ENCODE data around the gene PARP11.
"Not testable (repeated sequence)": the region's sequence is repeated elsewhere in the genome, so short reads cannot be mapped to it uniquely, and the experiment has no call there.

Gene PARP11

DNA sequence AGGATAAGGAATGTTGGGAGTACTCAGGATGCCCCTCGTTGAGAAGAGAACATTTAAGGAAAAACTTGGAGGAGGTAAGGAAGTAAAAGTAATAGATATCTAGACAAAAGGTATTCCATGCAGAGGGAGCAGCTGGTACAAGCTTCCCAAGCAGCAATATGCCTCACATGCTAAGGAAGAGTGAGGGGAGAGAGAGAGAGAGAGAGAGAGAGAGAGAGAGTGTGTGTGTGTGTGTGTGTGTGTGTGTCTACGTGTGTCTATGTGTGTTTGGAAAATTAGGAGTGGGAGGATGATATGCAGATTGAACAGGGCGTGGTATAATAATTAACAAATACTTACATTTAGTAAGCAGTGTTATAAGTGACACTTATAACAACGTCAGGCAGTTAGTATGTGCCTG, 9.2 kb upstream of the PARP11 start:
- no peak for DNase-seq

DNA sequence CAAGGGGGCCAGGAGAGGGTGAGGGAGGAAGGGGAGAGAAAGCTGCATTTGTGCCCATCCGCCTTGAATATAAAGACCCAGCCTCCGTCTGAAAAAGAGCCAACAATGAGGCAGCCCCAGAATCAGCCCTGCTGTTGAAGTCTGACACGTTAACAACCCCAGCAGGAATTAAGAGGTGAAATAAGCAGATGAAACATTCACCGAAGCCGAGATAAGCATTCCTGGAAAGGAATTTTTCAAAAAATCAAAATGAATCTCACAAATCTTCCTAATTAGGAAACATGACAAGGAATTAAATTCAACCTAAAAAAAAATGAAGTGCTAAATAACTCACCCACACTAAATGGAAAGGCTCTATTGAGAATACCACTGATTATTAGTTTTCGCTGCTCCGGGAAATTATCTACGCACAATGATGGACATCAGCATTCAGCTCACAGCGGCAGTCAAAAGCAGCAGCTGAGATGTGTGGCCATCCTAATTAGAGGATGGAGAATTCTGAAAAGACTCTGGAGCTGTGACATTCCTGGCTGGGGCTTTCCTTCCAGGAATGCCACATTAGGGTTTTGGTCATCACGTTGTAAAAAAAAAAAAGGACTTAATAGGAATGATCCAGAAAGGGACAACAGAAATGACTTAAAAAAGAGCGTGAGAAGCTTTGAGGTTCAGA, 8.2 kb upstream of the PARP11 start:
- no peak for DNase-seq

DNA sequence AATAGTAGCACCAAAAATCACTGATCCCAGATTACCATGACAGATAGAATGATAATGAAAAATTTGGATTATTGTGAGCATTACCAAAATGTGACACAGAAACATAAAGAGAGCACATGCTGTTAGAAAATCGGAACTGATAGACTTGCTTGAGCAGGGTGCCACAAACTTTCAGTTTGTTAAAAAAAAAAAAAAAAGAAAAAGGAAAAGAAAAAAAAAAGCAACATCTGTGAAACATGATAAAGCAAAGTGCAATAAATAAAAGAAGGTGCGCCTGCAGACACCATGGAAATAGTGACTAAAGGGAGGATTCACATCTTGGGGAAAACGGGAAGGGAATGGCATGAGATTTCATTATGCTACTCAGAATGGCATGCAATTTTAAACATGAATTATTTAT, 6.6 kb upstream of the PARP11 start:
- no peak for DNase-seq

DNA sequence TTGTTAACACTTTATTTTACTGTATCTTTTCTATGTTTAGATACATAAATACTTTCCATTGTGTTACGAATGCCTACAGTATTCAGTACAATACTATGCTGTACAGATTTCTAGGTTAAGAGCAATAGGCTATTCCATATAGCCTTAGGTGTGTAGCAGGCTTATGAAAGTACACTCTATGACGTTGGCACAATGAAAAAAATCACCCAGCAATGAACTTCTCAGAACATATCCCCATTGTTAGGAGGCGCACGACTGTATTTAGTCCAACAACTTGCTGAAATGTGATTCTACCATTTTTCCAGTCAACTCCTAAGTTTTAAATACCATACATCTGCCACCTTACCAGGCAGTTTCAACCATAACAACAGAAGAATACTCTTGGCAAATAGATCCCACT, 1.8 kb downstream of the PARP11 start:
- DNase-seq, result no peak

DNA sequence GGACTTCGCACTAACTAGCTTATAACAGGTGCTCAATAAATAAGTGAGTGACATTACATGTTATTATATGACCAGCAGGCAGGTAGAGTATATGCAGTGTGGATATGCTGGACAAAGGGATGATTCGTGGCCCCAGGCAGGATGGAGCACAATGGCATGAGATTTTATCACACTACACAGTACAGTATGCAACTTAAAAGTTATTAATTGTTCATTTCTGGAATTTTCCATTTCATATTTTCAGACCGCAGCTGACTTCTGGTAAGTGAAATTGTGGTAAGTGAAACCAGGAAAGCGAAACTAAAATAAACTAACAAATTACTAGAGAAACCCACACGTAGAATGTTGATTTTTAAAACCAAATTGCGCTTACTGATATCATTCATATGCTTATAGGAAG, 3.3 kb downstream of the PARP11 start:
- DNase-seq, result peak; percentile 66

DNA sequence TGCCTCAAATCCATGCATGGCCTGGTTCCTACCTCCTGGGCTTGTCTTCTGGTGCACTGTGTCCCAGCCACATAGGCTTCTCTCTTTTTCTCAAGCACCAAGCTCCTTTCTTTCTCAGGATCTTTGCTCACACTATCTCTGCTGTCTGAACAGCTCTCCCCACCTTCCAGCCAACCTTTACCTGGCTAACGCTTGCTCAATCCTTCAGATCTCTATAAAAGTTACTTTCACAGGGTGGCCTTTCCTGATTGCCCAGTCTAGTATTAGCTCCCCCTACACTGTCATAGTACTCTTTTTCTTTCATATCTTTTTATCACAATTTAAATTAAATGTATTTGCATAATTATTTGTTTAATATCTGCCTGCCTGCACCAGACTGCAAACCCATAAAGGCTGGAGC, 3.8 kb downstream of the PARP11 start:
- no peak for DNase-seq

DNA sequence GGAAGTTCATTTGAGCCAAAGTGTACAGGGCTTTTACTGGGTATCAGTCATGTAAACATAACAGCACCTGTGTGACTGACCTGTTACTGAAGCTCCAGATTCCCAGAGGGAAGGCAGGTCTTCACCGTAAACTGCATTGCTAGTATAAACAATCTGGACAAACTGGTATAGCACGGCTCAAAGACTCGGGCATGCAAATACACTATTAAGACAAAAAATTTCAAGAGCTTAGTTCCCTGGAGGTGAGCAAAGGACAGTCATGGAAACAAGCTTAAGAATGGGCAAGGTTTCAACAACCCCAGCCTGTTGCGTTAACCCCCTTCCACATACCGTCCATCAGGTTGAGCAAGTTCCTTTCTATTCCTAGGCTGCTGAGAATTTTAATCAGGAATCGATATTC, 9.4 kb downstream of the PARP11 start:
- no peak for DNase-seq

DNA sequence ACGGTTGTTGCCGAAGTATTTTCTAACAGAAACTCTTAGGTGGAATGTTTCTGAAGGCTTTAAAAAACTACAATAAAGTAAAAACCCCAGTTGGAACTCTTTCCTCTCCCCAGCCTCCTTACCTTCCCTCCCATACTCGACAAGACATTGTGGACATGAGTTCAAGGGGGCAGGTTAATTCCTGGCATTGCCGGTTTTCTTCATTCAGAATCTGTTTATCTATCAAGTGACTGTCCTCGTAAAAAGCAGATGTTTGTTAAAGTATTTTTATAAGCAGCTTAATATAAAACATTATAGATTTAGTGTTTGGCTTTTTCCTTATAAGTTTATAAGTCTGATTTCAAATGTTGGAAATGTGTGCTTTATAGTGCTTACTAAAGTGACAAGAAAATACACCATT, 30.7 kb downstream of the PARP11 start:
- no peak for DNase-seq

DNA sequence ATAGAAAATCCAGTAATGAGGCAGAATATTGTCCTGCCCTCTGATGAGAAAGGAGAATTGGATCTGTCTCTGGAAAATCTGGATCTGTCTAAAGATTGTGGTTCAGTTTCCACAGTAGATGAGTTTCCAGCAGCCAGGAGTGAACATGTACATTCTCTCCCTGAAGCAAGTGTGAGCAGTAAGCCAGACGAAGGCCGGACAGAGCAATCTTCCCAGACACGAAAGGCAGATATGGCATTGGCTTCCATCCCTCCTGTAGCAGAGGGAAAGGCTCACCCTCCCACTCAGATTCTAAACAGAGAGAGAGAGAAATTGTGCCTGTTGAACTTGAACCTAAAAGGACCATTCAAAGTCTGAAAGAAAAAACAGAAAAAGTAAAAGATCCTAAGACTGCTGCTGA, 31.4 kb downstream of the PARP11 start:
- no peak for DNase-seq

DNA sequence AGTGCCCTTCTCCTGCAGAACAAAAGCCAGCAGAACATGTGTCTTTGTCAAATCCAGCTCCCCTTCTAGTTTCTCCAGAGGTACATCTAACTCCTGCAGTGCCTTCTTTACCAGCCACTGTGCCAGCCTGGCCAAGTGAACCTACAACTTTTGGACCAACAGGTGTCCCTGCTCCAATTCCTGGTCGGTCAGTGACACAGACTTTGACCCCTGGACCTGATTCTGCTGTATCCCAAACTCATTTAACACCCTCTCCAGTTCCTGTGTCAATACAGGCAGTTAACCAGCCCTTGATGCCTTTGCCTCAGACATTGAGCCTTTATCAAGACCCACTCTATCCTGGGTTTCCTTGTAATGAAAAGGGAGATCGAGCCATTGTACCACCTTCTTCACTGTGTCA, 32.4 kb downstream of the PARP11 start:
- not testable (repeated sequence) for DNase-seq

DNA sequence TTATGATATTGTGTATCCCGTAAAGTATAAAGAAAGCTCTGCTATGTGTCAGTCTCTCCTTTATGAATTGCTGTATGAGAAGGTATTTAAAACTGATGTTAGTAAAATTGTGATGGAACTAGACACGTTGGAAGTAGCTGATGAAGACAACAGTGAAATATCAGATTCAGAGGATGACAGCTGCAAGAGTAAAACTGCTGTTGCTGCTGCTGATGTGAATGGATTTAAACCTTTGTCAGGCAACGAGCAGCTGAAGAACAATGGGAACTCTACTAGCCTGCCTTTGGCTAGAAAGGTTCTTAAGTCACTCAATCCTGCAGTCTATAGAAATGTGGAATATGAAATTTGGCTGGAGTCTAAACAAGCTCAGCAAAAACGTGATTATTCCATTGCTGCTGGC, 33.5 kb downstream of the PARP11 start:
- DNase-seq, result not testable (repeated sequence)

DNA sequence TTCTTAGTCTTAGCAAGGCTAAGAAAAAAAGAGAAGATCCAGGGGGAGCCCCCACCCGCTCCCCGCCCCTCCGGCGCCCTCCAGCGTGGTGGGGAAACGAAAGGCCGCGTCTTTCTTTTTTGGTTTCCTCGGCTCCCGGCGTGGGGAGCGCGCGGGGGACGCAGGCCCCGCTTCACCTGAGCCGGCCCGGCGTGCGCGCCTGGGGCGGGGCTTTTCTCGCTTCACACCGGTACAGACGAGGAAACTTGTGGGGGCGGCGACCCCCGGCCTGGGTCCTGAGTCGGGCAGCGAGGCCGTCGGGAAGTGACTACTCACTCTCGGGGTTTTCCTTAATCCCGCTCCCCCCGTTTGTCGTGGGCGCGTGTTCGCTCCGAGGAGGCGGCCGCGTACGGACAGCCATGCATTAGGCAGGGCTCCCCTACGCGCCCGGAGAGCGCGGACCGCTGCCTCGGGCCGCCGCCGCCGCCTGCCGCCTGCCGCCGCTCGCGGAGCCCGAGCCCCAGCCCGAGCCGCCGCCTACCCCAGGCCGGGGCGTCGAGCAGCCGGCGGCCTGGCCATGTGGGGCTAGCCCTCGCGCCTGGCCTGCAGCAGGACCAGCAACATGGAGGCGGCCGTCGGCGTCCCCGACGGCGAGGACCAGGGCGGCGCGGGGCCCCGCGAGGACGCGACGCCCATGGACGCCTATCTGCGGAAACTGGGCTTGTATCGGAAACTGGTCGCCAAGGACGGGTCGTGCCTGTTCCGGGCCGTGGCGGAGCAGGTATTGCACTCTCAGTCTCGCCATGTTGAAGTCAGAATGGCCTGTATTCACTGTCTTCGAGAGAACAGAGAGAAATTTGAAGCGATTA, 34.3 kb downstream of the PARP11 start:
- DNase-seq, result not testable (repeated sequence)

DNA sequence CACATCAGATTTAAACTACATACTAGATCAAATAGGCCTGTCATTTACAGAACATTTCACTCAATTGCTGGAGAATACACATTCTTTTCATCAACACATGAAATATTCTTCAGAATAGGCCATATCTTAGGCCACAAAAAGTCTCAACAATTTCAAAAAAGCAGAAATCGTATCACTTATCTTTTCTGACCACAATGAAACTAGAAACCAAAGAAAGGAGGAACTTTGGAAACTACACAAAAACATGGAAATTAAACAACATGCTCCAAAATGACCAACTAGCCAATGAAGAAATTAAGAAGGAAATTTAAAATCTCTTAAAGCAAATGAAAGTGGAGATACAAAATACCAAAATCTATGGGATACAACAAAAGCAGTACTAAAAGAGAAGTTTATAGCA, 35.1 kb downstream of the PARP11 start:
- DNase-seq, result no peak

DNA sequence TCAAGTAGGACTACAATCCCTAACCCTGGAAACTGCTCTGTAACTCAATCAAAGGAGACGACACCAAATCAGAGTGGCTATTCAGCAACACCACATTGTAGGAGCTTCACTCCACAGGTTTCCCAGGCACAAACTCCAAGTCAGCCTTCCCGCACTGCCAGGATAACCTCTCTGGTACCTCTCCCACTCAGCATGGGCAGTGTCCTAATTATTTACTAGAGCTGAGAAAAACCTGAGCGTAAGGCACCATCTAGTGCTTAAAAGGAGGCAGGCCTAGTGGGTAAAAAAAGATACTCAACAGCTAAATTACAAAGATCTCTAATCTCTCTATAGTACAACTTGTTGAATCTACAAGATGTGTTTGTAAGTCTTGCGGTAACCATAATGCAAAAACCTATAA, 36.1 kb downstream of the PARP11 start:
- no peak for DNase-seq

DNA sequence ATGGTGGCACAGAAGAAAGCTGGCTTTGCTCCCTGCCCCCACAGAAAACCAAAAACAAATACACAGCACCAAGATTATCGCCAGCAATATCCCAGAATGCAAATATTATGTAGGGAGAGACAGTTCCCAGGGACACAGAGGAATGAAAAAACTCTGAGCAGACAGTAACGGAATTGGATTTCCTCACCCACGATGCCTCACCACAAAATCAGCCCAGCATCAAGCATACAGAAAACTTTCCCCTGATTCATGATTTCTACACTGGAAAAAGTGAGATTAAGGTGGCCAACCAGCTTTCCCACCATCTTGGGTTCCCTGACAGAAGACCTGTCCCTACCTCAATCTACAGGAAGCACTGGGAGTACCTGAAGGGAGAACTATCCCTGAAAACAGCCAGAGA, 36.6 kb downstream of the PARP11 start:
- no peak for DNase-seq

DNA sequence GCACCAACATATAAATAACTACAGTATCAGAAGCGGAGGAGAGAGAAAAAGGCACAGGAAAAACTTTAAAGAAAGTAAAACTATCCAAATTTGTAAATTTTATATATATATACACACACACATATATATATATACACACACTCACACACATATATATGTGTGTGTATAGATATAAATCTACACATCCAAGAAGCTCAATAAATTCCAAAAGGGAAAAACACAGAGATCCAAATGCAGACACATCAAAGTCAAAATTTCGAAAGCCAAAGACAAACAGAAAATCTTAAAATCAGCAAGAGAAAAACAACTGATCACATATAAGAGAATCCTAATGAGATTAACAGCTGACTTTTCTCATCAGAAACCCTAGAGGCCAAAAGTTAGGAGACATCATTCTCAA, 37.3 kb downstream of the PARP11 start:
- no peak for DNase-seq

DNA sequence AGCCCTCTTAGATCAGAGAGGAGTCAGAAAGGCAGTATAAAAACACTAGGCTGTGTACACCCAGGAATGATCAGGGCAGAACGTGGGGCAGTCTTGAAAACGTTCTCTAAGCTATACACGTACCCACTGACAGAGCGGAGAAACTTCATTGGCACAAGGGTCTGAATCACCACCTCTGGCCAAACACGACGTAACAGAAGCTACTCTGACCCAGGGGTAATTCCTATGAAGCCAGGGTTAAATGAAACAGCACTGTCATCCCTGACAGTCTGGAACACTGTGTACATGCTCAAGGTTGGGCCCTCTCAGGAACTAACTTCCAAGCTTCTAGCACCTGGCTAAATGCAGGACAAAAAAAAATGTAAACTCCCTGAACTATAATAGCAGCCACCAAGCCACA, 38.4 kb downstream of the PARP11 start:
- DNase-seq, result no peak

DNA sequence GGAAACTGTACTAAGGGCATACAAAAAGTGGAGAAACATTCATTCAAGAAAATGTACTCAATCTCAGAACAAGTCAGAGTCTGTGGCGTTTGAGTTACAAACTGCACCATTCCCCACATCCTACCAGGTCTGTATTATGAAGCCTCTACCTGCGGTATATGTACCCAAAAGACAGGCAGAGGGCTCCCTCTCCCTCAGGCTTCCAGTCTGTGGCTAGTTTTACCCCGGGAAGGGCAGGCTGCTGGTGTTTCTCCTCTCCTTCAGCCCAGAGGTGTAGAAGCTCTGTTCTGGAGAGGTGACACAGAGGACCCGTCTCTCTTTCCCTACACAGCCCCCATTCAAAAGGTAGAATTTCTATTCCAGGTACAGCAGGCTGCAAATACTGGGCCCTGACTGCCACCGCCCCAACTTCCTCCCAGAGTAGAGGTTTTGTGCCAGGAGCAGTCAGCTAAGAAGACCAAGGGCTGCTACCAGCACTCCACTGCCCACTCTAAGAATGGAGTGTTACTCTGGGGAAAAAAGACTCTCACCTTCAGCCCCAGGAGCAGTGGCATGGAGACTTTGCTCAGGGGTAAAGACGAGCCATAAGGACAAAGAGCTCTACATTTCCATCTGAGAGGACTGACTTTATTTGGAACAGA, 39.4 kb downstream of the PARP11 start:
- no peak for DNase-seq

DNA sequence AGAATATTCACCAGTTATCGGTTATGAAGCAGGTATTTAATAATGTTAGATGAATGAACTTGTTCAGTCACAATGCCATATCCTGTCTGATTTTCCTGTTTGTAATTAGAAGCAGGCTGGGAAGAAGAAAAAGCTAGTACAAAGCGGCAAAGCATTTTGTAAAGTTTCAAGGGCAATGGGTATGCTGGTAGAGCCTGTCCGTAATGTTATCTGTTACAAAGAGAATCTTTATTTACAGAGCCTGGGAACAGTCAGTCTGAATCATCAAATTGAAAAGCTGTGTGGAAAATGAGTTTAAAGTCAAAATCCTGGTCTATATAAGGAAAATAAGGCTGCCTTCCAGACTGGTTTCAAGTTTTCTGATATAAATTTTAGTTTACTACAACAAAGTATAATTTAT, 40.5 kb downstream of the PARP11 start:
- DNase-seq, result no peak

DNA sequence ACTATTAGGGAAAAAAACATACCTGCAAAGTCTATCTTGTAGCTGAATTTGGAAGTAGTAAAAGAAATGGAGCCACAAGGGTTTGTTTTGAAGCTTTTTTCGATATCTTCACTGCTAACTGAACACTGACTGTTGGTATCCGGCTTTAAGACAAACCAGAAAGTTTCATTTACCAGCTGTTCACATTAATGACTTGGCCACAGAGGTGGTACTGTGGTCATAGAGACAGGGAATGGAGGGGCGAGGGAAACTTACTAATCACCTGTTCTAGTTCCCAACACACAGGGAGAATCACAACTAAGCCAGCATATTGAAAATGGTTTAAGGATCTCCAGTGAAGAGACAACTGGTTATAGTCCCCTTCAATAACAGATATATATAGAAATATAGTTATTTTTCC, 44.3 kb downstream of the PARP11 start:
- DNase-seq, result no peak

DNA sequence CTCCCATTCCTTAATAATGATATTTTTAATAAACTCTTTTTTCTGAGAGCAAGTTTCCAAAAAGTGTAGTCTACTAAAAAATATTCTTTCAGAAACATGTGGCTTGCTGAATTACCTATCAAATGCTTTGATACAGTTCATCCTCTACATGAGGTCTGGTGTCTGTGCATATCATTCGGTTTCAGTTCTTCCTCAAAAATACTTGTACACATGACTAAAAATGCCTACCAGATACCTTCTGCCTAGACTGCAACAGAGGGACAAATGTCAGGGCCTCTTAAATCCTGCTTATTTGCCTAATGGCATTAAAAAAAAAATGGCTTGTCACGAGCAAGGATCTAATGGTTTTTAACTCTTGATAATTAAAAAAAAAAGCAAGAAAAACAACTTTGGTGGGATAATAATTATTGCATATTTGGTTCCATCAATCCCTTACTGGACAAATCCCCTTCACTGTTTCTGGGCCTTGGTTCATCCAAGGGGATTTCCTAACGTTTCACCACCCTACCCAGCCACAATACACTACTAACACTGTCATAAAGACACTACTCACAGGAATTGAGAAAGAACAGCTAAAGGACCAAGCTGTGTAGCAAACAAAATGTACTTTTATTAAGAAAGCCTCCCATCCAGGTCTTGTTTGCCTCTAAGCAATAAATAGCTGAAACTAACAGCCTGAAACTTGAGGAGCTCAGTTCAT, 45.7 kb downstream of the PARP11 start:
- no peak for DNase-seq

DNA sequence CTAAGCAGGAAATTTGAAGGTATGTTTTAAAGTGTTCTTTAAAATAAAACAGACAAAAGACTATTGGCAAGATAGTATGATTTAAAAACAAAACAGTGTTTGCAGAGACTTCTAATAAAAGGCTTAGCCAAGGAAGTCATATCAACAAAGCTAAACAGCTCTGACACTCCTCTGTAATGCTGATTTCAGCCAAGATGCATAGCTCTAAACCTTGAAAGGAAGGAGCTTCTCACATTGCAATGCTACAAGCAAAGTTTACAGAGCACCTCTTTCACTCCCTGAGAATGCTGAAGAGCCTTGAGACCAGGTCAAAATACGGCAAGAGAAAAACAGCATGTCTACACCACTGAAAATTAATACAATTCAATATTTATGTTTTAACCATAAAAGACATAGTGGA, 51.8 kb downstream of the PARP11 start:
- DNase-seq, result no peak

DNA sequence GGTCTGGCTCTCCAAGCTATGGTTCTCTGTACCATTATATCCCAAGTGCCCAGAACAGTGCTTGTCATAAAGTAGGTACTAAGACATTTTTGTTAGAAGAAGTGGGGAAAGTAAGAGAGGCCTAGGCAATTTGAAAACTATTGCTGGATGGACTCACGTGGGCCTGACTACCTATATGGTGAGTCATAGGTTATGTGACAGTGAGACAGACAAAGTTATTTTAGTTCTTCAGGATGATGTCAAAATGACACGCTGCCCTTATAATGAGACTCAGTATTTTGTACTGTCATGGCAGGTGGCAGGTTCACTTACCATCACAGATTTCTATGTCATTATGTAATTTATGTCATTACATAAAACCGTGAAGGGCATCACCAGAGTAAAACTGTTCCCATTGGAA, 53.1 kb downstream of the PARP11 start:
- no peak for DNase-seq

DNA sequence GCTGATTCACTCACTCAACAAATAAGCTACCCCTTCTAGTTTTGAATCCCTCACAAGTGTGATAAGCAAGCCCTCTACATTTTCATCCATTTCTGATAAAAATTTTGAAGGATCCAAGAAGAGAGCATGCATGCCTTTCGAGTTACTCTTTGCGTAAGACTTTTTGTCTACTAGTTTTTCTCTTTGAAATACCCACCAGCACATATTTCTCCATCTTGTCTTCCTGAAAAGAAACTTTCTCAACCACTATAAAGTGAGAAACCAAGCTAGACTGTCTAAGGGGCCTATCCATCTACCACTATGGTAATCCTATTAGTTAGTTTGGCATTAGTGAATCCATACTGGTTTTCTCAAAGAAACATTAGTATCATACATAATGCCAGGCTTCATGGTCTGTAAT, 56.9 kb downstream of the PARP11 start:
- no peak for DNase-seq

Data from activated CD4-positive, alpha-beta T cell treated with anti-CD3 and anti-CD28 coated beads, Interleukin-2, Interleukin-6, amounts not matched to agents 100 ng/mL and 50 ng/mL, durations not matched to agents 16 hours and 8 hours (primary cell).